ENCODE data around the gene ABHD14A.

DNA sequence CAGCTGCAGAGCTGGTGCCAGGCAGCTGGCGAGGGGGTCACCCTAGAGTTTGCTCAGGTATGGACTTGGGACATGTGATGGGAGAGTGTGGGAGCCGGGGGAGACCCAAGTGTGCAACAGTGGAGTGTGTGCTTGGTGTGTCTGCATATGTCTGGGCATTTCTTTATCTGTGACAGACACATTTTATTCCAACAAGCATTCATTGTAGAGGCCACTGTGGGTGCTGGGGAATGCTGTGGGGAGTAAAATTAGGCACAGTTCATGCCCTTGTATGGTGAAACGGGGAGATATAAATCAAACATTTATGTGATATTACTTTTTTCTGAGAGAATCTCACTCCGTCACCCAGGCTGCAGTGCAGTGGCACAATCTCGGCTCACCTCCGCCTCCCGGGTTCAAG, 12.7 kb downstream of the ABHD14A start:
- TF ChIP-seq POLR2A (IDR thresholded peaks at IDR 0.05) (no peak), CTCF (IDR thresholded peaks at IDR 0.05) (no peak)

Data from testis (tissue), 2 donors.